Measurements from ENCODE around the gene TMEM9.

GRCh38 chr1:201178718-201179117 lies 24.4 kb upstream of the TMEM9 start:
- TF ChIP-seq EZH2 (IDR thresholded peaks at IDR 0.05; ENCODE audit: insufficient read depth, poor library complexity, severe bottlenecking), result no peak
- TF ChIP-seq EZH2phosphoT487 (IDR thresholded peaks at IDR 0.05; ENCODE audit: insufficient read depth, low read depth), result no peak
